A673 (cell line): ENCODE results near the gene DOCK6.

Experiments used
- EZH2 ChIP-seq: fragments of 200-600 bp; sonication (generic); IDR thresholded peaks from 2 replicates; pipeline ENCODE4 v1.6.1; 2017; ENCODE audit warnings: borderline replicate concordance, low read depth, mild to moderate bottlenecking, mixed read lengths, antibody characterized with exemption, low read length; ENCODE audit not compliant: poor library complexity, severe bottlenecking
- TF ChIP-seq, protein P1 (sequence below): fragments of 300-800, 200-600 bp; sonication (generic); conservative IDR thresholded peaks from 2 replicates; pipeline ENCODE4 v1.5.1; 2017; ENCODE audit warnings: low read depth, mild to moderate bottlenecking, antibody characterized with exemption, low read length, moderate library complexity, mixed read lengths

DNA sequence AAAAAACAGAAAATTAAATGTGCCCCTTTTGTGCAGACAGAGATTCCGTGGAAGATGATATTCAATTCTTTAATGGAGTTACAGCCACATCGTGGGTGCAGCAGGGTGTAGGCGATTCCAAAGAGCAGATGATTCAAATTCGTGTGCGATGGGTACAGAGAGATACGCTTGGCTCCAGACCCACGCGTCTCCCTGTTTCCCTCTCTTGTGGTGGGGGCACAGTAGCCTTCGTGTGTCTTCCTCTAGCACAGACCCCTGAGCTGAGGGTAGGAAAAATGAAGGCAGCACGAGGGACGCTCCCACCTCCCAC lies 38.4 kb upstream of the DOCK6 start:
- TF ChIP-seq, protein P1, sequence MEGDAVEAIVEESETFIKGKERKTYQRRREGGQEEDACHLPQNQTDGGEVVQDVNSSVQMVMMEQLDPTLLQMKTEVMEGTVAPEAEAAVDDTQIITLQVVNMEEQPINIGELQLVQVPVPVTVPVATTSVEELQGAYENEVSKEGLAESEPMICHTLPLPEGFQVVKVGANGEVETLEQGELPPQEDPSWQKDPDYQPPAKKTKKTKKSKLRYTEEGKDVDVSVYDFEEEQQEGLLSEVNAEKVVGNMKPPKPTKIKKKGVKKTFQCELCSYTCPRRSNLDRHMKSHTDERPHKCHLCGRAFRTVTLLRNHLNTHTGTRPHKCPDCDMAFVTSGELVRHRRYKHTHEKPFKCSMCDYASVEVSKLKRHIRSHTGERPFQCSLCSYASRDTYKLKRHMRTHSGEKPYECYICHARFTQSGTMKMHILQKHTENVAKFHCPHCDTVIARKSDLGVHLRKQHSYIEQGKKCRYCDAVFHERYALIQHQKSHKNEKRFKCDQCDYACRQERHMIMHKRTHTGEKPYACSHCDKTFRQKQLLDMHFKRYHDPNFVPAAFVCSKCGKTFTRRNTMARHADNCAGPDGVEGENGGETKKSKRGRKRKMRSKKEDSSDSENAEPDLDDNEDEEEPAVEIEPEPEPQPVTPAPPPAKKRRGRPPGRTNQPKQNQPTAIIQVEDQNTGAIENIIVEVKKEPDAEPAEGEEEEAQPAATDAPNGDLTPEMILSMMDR = no peak
- no peak for TF ChIP-seq EZH2
